Glutamatergic neuron (in vitro differentiated cells): ENCODE results near the gene INSIG1. TPM values are rescaled to one million over a fixed set of nuclear protein-coding genes. Genes with fewer than 3 reads are reported as not detected.

Experiments
- DNase-seq: peaks from one replicate; pipeline ENCODE4 v3.0.0; 2022
- H3K27ac Mint-ChIP-seq: one replicate; pipeline ENCODE4 v1.8.0; 2020; ENCODE audit warnings: mild to moderate bottlenecking, mixed read lengths, inconsistent platforms; ENCODE audit not compliant: unreplicated experiment
- H3K27me3 Mint-ChIP-seq: one replicate; pipeline ENCODE4 v1.8.0; 2020; ENCODE audit warnings: mild to moderate bottlenecking, moderate library complexity, mixed read lengths, inconsistent platforms; ENCODE audit not compliant: unreplicated experiment
- H3K36me3 Mint-ChIP-seq: one replicate; pipeline ENCODE4 v1.8.0; 2020; ENCODE audit warnings: mild to moderate bottlenecking, mixed read lengths, inconsistent platforms; ENCODE audit not compliant: unreplicated experiment
- H3K4me1 Mint-ChIP-seq: one replicate; pipeline ENCODE4 v1.8.0; 2020; ENCODE audit warnings: mild to moderate bottlenecking, low read depth, mixed read lengths, inconsistent platforms; ENCODE audit not compliant: unreplicated experiment
- H3K4me3 Mint-ChIP-seq: one replicate; pipeline ENCODE4 v1.8.0; 2020; ENCODE audit warnings: mild to moderate bottlenecking, mixed read lengths, inconsistent platforms; ENCODE audit not compliant: unreplicated experiment
- H3K9me3 Mint-ChIP-seq: one replicate; pipeline ENCODE4 v1.8.0; 2020; ENCODE audit warnings: mild to moderate bottlenecking, moderate library complexity, mixed read lengths, inconsistent platforms; ENCODE audit not compliant: unreplicated experiment
- total RNA-seq: library from RNA; stranded (reverse); fragmentation: NEBNext Ultra II Directional; extraction: Animal tissue kit (Norgen Biotek cat#: 25700); gene quantifications from one replicate; pipeline ENCODE4 v1.2.1, GENCODE V29; 2021; ENCODE audit not compliant: unreplicated experiment
- TF ChIP-seq, protein P1 (sequence below): fragments of 200-600 bp; sonication (generic); IDR thresholded peaks from one replicate; pipeline ENCODE4 v1.5.0; 2021; ENCODE audit not compliant: partially characterized antibody, unreplicated experiment

INSIG1 gene
- total RNA-seq, 1 donor from 2014 or later: 95.2 TPM

DNA sequence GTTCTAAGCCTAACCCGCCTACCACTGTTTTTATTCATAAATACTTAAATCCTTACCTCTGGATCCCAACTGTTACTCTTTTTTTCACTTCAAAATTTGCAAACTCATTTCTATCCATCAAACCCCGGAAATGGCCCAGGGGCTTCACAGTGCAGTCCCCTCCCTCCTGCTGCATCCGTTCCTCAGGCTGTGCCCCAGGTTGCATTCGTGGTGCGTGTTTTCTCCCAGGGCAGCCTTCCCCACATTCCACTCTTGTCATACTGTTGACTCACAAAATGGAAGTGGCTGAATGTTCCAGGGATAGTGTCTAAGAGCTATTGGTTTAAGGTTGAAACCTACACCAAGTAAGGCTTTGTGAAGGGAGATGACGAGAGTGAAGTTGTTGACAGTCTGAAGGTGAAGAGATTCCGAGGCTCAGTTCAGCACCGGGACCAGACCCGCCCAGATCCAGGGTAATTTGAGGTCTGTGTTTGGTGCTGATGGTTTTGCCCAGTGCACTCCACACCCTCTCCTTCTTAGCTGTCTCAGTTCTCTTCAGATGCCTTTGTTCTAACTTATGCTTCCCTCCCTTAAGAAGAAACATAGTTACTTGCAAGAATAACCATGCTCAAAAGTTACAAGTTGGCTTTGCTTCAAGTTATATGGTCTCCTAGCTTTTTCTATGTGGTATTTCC lies 7.7 kb downstream of the INSIG1 start:
- TF ChIP-seq, protein P1, sequence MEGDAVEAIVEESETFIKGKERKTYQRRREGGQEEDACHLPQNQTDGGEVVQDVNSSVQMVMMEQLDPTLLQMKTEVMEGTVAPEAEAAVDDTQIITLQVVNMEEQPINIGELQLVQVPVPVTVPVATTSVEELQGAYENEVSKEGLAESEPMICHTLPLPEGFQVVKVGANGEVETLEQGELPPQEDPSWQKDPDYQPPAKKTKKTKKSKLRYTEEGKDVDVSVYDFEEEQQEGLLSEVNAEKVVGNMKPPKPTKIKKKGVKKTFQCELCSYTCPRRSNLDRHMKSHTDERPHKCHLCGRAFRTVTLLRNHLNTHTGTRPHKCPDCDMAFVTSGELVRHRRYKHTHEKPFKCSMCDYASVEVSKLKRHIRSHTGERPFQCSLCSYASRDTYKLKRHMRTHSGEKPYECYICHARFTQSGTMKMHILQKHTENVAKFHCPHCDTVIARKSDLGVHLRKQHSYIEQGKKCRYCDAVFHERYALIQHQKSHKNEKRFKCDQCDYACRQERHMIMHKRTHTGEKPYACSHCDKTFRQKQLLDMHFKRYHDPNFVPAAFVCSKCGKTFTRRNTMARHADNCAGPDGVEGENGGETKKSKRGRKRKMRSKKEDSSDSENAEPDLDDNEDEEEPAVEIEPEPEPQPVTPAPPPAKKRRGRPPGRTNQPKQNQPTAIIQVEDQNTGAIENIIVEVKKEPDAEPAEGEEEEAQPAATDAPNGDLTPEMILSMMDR: no peak
- Mint-ChIP-seq H3K4me1 (peaks cover 13% of the 10 kb centered on the region), H3K9me3 (no peaks in the 10 kb centered on the region), H3K27ac (no peak overlapping the region), H3K27me3 (peaks cover 5% of the 10 kb centered on the region), H3K4me3 (no peak overlapping the region), H3K36me3 (no peaks in the 10 kb centered on the region)
- no peak for DNase-seq

DNA sequence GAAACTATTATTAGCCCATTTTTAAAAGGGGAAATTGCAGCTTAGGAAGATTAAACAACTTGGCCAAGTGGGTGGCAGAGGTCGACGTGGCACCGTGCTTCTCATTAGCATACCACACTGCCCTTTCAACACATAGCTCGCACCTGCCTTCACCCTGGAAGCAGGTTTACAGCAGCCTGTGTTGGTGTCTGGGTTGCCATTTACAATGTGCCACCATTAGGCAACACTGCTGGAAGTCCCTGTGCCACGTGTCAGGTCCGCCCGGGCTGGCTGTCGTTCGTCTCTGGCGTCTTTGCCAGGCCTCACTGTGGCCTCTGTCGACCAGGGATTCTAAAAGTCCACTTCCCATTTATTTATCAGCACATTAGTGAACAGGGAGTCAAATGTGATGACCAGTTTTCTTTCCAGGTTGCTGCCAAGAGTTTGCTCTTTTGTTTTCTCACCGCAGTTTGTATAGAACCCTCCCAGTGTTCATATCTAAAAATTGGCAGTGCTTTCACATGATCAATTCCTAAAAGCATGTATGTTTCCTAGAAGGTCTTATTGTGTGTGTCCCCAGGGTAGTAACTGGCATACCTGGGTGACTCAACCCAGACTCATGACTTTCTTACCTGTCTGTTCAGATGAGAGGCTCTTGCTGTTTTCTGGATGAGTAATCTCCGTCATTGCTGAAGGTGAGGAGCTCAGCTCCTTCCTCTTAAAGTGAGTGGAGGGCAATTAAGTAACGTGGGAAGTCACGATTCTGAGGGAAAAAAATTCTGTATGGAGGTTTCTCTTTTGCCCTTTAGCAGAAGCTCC lies 9.2 kb downstream of the INSIG1 start:
- peaks cover 3% of the 10 kb centered on the region for H3K27me3 Mint-ChIP-seq
- peak overlapping the region; percentile 4 for H3K27ac Mint-ChIP-seq

DNA sequence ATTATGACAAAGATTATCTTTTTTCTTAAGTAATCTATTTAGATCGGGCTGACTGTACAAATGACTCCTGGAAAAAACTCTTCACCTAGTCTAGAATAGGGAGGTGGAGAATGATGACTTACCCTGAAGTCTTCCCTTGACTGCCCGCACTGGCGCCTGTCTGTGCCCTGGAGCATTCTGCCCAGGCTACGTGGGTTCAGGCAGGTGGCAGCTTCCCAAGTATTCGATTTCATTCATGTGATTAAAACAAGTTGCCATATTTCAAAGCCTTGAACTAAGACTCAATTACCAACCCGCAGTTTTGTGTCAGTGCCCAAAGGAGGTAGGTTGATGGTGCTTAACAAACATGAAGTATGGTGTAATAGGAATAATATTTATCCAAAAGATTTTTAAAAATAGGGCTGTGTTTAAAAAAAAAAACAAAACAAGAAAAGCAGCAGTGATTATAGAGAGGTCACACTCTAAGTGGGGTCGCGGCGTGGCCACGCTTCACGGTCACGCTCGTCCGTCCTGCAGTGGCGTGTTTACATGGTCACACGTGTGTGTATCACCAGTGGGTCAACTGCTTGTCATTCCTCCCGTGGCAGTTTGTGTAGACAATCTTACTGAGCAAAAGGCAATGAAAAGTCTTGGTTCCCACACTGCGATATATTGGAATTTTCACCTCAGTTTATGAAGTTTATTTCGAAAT lies 10.8 kb downstream of the INSIG1 start:
- Mint-ChIP-seq H3K36me3 (peaks cover 8% of the 10 kb centered on the region), H3K4me1 (peaks cover 3% of the 10 kb centered on the region), H3K27me3 (peaks cover 3% of the 10 kb centered on the region), H3K27ac (no peak overlapping the region), H3K9me3 (no peaks in the 10 kb centered on the region), H3K4me3 (no peak overlapping the region)
- DNase-seq: no peak
- TF ChIP-seq, protein P1: no peak

More for the DNA sequence above, 9.2 kb downstream of the INSIG1 start:
- H3K9me3 Mint-ChIP-seq: no peaks in the 10 kb centered on the region
- H3K36me3 Mint-ChIP-seq: no peaks in the 10 kb centered on the region
- DNase-seq: no peak
- TF ChIP-seq, protein P1: no peak
- no peak overlapping the region for H3K4me3 Mint-ChIP-seq
- H3K4me1 Mint-ChIP-seq: peaks cover 3% of the 10 kb centered on the region

DNA sequence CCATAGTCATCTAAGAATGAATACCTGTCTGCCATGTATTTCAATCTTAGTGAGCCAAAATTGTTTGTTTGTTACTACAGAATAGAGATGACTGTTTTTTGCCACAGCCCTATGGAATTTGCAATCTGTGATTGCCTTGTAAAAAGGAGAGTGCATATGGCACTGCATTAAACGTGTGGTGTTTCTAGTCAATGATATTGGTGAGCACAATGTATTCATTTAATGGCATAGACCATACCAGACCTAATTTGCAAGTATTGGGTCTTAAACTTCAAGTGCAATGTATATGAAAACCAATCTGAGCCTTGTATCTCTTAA lies 11.3 kb downstream of the INSIG1 start:
- Mint-ChIP-seq H3K4me3 (no peak overlapping the region), H3K27me3 (peaks cover 3% of the 10 kb centered on the region), H3K36me3 (peaks cover 13% of the 10 kb centered on the region), H3K27ac (no peak overlapping the region), H3K4me1 (peaks cover 3% of the 10 kb centered on the region), H3K9me3 (peaks cover 3% of the 10 kb centered on the region)
- no peak for DNase-seq
- TF ChIP-seq, protein P1: no peak
